HG03432 (cell line): ENCODE data around the gene PFKM.

Experiments used
- ATAC-seq: cut with Tn5 transposase; IDR thresholded peaks from one replicate; pipeline ENCODE4 v1.9.1; 2021; ENCODE audit warnings: mild to moderate bottlenecking, moderate library complexity; ENCODE audit not compliant: unreplicated experiment

The PFKM gene

GRCh38 chr12:48119078-48119833 lies at the start of gene PFKM:
TSS of gene PFKM (plus strand) at chr12:48119364. CDS start at chr12:48122775, 3,411 bp downstream.
- peak; percentile 100 for ATAC-seq

- ATAC-seq: no peak
Measured at GRCh38 chr12:48070033-48070432, 49.1 kb upstream of the PFKM start.

GRCh38 chr12:48070731-48071130 lies 48.4 kb upstream of the PFKM start:
- ATAC-seq: no peak

- ATAC-seq: no peak
Measured at GRCh38 chr12:48071808-48072207, 47.4 kb upstream of the PFKM start.

GRCh38 chr12:48072266-48072665 lies 46.9 kb upstream of the PFKM start:
- ATAC-seq: no peak

- ATAC-seq: no peak
Measured at GRCh38 chr12:48074266-48074665, 44.9 kb upstream of the PFKM start.

- ATAC-seq: no peak
Measured at GRCh38 chr12:48075832-48076231, 43.3 kb upstream of the PFKM start.

- ATAC-seq: no peak
Measured at GRCh38 chr12:48077111-48077510, 42.1 kb upstream of the PFKM start.

GRCh38 chr12:48078901-48079300 lies 40.3 kb upstream of the PFKM start:
- no peak for ATAC-seq

- ATAC-seq: no peak
Measured at GRCh38 chr12:48080285-48080684, 38.9 kb upstream of the PFKM start.

- no peak for ATAC-seq
Measured at GRCh38 chr12:48080821-48081220, 38.3 kb upstream of the PFKM start.

- ATAC-seq: no peak
Measured at GRCh38 chr12:48084066-48084465, 35.1 kb upstream of the PFKM start.

- no peak for ATAC-seq
Measured at GRCh38 chr12:48084841-48085460, 34.2 kb upstream of the PFKM start.

- no peak for ATAC-seq
Measured at GRCh38 chr12:48086327-48086726, 32.8 kb upstream of the PFKM start.

GRCh38 chr12:48092611-48093010 lies 26.6 kb upstream of the PFKM start:
- no peak for ATAC-seq

- ATAC-seq: no peak
Measured at GRCh38 chr12:48104531-48104930, 14.6 kb upstream of the PFKM start.

- peak; percentile 40 for ATAC-seq
Measured at GRCh38 chr12:48105321-48105866, 13.8 kb upstream of the PFKM start.

GRCh38 chr12:48105867-48106680 lies 13.1 kb upstream of the PFKM start, which contains the start of gene SENP1:
TSS of gene SENP1 (minus strand) at chr12:48106079. CDS start at chr12:48101472, 4,607 bp downstream.
- ATAC-seq: peak; percentile 81

- ATAC-seq: no peak
Measured at GRCh38 chr12:48106681-48107613, 12.2 kb upstream of the PFKM start.

- no peak for ATAC-seq
Measured at GRCh38 chr12:48109424-48109823, 9.7 kb upstream of the PFKM start.
